HG02840 (cell line): ENCODE measurements around the gene ETS2.

ENCODE experiments used
- ATAC-seq: cut with Tn5 transposase; IDR thresholded peaks from one replicate; pipeline ENCODE4 v1.9.1; 2021; ENCODE audit warnings: mild to moderate bottlenecking, moderate library complexity, moderate number of reproducible peaks; ENCODE audit not compliant: unreplicated experiment, low FRiP score

The ETS2 gene

DNA sequence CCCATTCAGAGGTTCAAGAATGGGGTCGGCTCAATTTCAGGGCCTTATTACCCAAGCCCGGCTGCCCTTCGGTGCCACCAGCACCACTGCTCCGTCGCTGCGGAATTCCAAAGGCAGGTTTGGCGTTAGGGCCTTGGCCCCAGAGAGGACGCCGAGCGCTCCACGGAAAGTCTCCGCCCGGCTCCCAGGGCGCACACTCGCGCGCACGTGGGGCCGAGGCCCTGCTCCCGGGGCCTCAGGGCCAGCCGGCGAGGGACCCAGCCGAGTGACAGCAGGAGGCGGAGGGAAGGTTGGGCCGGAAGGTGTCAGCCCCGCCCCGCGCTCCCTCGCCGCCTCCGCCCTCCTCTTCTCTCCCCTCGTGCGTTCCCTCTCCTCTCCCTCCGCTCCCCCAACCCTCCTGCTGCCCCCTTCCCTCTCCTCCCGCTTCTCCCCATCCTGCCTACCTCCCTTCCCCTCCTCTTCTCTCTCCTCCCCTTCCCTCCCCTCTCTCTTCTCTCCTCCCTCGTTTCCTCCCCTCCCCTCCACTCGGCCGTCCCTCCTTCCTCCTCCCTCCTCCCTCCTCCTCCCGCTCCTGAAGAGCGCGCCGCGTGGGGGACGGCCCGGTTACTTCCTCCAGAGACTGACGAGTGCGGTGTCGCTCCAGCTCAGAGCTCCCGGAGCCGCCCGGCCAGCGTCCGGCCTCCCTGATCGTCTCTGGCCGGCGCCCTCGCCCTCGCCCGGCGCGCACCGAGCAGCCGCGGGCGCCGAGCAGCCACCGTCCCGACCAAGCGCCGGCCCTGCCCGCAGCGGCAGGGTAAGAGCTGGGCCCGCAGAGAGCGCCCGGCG, at the start of gene ETS2:
TSS of gene ETS2 (plus strand) at position 602 of the 825 bp plus-strand sequence. CDS start 4,106 bp downstream, outside the sequence.
- ATAC-seq, result peak; percentile 53

DNA sequence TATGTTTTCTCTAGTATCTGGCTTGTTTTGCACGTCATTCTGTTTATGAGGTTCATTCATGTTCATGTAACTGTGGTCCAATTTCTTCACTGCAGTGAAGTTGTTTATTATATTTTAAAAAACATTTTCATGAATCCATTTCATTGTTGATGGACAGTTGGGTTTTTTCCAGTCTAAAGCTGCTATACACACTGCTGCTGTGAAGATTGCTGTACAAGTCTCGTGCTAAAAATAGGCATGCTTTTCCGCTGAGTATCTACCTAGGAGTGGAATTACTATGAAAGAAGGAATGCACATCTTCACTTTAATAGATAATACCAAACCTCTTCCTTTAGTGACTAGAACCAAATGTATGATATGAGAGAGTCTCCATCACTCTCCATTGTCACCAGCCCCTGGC, 49.0 kb upstream of the ETS2 start:
- ATAC-seq, result no peak

DNA sequence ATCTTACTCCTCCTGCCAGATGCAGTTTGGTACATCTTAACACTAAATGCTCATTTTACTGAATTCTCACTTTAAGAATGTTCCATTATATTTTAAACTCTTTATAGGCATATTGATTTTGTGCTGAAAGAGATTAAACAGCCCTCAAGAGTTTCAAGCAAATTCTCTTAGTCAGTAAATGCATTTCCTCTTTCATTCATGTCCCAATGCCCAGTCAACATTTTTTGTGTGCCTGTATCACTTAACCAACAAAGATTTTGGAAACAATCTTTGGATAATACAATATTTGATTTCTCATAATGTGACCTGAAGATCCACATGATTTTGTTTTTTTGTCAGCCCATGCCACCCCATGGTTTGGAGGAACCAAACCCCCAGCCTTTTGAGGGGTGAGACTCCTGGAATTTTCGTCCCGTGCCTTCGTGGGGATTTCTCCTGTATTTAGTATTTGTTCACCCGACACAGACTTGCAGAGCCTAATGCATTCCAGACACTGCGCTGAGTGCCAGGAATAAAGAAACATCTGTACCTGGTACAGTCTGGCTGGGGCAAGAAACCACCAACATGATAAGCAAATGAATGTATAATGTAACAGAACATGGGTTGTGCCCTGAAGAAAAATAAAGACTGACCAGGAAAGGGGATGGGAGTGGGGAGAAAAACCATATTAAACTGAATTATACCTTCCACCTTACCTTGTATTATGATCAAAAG, 47.1 kb upstream of the ETS2 start:
- no peak for ATAC-seq

DNA sequence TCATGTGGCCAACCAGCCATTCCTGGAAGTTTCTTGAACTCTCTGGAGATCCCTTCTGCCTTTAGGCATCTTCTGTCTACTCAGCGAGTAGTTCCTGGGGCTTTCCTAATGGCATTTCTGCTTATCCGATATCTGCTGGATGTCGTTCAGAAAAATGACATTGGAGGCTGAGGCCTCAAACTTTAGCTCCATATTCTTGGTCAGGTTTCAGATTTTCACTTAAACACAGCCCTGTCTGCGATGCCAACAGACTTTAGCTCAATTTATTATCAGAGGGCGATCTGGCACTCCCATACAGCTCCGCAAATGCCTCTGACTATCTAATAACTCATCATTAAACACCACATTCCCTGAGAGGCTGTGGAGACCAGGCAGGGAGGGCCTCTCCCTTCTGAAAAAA, 46.3 kb upstream of the ETS2 start:
- no peak for ATAC-seq

DNA sequence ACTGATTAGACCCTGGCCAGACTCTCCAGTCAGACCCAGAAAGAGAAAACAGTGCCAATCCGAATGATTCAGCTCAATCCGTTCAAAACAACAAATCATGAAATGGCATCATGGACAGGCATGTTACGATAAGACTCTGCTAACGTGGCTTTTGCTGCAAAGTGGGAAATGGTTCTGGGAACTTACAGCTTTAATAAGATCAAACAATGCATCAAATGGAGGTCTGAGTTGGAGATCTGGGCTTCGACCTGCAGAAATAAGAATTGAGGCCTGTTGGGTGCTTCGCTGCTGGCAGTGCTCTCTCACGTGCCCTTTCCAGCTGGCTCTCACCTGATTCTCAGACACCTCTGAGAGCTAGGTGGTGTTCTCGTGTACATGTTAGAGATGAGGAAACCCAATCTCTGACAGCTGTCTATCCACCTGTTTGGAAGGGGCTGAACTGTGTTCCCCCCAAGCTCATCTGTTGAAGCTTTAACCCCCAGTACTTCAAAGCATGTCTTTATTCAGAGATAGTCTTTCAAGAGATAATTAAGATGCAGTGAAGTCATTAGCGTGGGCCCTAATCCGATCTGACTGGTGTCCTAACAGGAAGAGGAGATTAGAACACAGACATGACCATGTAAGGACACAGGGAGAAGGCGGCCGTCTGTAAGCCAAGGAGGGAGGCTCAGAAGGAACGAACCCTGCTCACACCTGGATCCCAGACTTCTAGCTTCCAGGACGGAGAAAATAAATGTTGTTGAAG, 45.5 kb upstream of the ETS2 start:
- ATAC-seq, result no peak

DNA sequence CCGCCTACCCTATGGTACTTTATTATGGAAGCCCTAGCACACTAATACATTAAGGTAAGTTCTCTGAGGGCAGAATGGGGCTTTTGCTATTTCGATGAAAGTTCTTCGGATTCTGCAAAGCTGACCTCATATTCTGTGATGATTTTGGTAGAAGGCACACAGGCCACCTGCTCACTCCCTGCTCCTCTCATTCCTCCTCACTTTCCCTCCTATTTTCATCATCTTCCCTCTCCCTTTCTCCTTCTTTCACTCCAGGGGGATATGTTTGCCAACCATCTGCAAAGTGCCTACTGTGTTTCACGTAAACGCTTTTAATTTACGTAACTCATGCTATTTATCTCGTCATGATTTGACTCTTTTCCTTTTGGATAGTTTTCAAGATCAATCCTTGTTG, 45.0 kb upstream of the ETS2 start:
- ATAC-seq, result no peak

DNA sequence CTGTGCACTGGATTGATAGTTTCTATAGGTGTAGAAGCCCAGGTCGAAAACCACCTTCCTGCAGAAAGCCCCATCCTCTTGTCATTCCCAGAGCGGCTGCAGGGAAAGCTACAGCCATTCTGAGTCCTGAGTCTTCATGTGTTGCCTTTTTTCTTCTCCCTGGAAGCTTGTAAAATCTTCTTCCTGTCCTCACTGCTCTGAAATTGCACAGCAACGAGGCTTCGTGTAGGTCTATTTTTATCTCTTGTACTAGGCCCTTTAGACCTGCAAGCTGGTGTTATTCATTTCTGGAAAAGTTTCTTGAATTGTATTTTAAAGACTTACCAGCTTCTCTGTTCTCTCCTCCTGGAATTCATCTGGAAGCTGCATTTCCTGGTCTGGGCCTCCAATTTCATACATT, 44.2 kb upstream of the ETS2 start:
- ATAC-seq, result no peak

DNA sequence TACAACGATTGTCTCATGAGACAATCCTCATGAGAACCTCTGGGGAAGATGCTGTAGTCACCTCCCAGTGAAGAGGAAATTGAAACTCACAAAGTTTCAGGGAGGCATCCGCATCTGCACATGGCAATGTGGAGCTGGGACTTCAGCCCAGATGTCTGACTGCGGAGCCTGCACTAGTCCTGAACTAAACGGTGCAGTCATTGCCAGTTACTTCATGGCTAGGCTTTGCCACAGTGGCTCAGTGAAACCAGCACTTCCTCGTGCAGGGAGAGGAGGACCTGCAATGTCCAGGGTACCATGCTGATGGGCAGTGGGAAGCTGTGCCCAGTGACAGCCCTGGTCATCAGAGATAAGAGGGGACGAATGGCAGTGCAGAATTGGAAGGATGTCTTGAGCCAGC, 40.7 kb upstream of the ETS2 start:
- no peak for ATAC-seq

DNA sequence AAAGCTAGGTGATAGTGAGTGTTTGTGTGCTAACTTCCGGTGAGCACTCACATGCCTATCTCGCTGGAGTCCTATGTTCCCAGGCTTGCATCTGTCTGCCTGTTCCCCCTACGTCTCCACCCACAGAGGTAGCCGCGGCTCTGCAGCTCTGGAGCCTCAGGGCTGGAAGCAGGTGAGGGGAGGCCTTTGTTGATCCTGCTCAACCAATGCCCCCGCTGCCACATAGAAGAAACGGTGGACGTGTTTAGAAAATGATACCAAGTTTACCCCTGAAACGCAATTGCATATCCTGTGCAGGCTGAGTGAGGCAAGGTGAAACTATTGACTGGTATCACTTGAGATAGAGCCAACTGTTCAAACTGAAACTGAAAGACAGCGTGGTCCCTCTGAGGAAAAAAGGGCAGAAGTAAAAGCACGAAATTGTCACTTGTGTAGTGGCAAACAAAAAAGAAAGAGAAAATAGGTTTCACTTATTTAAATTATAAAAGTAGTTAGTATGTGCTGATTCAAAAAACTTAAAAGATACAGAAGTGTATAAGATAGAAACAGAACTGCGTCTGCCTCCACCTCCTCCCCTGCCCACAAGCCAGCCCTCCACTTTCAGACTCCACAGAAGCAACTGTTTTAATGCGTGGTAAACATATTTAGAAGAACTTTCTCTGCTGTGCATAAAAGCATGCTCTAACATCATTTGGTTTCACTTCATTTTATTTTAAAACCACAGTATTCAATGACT, 38.6 kb upstream of the ETS2 start:
- peak; percentile 95 for ATAC-seq

DNA sequence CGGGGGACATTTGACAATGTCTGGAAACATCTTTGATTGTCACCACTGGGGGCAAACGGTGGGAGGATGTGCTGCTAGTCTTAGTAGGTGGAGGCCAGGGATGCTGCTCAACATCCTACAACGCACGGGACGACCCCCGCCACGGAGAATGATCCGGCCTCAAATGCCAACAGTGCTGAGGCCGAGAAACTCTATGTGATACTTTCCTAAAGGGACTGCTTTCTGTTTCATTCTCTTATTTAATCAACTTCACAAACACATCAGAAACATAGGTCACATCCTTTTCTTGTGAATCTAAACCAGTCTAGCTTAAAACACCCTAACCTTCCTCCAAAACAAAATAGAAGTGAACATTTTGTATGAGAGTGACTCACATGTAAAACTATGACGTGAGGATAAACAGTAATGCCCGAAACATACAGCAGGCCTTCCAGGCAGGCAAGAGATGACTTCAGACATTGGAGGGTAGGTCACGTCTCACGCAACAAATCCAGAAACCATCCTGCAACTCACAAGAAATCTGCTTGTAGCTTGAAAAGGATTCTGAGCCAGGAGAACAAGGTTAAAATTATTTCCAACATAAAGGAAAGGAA, 37.2 kb upstream of the ETS2 start:
- no peak for ATAC-seq

DNA sequence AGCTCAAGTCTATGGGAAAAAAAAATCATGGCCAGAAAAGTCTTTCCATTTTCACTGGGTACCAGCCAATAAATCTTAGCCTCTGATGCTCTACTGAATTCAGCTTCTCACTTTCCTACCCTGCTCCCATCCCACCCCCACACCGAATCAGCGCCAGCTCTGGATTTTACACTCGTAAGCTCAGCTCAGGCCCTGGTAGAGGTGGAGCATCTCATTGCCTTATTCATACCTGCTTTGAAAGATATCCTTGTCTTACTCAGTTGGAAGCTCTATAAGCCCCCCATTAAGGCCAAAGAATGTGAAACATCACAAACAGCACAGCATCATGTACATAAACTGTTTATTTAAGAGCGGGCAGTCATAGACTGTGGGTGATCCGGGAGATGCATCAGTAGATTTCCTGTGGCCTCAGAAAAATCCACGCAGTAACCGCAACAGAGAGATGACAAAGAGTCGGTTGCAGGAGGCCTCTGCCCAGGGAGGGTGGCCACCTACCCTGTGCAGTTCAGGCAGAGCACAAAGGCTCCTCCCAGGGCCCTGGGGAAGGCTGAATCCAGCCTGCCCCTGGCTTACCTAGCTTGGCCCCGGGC, 36.4 kb upstream of the ETS2 start:
- no peak for ATAC-seq

DNA sequence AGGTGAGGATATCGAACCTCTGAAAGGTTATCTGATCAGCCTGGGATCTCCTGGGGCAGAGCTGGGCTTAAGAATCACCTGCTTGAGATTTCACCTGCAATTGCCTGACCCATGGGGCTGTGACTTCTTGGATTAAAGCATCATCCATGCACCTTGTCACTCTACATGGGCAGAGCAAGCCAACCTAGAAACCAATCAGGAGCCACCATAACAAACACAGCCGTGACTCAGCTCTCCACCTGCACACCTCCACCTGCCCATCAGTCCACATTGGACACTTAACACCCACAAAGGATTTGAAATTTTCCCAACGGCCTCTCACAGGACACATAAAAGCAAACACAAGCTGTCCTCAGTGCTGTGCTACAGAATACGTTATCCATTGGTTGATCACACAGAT, 35.1 kb upstream of the ETS2 start:
- no peak for ATAC-seq

DNA sequence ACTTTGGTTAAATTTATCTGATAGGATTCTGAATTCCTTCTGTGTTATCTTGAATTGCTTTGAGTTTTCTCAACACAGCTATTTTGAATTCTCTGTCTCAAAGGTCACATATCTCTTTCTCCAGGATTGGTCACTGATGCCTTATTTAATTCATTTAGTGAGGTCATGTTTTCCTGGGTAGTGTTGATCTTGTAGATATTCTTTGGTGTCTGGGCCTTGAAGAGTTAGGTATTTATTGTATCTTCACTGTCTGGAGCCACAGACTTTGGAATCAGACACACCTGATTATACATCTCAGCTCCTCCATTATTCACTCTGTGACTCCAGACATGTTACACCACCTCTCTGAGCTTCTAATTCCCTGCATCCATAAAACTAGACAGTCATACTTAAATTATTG, 34.2 kb upstream of the ETS2 start:
- ATAC-seq, result no peak

DNA sequence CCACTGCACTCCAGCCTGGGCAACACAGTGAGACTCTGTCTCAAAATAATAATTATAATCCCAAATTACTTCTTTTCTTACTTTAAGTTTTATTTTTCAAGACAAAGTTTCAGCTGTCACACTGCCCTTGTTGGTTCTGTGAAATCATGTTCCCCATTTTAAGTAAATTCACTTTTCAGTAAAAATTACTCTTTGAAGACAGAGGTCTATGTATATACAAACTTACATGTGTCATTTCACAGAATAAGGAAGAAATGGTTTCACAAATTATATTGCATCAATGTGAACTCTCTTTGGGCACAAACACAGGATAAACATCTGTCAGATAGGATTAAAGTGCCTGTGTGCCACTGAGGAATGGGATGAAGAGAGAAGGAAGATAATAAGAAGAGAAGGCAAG, 33.1 kb upstream of the ETS2 start:
- ATAC-seq, result no peak

DNA sequence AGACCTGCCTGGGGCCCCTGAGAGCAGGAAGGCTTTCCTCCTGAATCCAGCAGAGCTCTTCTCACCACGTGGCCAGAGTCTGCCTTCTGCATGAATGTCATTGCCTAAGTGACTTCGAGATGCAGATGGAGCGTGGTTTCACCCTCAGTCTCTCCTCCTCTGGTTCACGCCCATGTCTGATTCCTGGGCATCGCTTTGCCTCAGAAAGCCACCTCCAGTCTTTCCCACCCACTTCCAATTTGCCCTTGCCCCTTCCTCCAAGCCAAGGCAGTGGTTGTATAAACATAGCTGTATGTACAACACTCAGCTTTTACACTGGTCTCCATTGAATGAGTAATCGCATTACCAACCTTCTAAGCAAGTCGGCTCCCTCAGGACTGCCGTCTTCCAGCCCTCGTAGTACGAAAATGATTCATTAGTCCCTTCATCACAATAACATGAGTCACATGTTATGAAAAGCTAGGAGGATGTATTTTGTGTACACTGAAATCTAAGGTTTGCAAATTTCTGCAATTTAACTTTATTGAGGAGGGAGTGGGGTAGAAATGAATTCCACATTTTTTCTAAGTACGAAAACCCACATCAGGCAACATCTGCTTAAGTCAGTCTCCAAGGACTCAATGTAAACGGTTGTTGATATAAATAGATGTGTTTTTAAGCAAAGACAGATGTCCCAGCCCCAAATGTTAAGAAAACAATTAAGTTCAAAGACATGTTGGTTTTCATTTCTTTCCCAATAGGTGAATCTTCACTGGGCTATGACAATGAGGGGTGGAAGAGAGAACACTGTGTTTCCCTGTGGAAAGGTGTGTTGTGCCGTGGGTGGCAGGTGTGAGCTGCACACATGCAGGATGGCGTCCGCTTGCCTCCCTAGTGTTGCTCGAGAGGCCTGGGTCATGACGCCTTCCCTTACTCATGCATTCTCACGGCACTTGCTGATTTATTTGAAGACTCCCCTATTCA, 32.3 kb upstream of the ETS2 start:
- no peak for ATAC-seq

DNA sequence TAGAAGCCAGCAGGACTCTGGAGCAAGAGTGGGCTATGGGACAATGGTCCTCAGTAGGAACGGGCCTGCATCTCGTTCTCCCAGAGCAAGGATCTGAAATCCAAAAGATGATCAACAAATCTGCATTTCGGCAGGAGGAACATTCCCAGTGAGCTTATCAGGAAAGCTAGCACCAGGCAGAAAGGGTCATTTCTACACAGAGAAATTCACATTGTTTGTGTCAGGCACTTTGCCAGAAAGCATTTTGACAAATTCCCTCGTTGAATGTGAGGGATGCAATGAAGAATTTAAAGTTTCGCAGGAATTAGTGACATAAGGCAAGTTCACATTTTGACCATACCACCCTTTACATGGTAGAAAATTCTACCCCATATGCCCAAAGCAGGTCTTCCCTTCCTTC, 31.6 kb upstream of the ETS2 start:
- no peak for ATAC-seq

DNA sequence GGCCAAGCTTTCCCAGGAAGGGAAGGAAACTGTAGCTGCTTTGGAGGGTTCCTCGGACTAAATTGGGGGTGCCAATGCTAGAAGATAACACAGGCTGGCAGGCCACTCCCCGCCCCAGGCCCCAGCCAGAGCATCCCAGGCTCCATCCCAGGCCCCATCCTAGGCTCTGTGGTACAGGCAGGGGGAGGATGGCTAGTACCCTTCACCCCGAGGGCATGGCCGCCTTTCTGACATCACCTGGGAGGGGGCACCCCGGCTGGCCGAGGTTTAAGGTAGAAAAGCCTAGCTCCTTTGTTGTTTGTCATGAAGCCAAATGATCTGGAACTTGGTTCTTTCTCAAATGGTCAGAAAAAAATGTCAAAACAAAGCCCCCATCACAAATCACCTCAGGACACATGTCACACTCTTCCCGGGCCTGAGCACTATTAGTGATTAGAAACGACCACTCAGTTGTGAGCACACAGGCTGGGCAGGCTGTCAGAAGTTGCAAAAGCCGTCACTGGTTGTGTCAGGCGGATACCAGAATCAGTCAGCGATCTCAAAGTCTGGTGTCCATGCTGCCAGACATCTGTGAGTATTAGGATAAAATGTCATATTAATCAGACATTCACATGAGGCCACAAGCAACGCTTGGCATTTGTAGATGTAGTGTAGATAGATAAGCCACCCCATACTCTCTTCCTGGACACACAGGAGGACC, 31.0 kb upstream of the ETS2 start:
- no peak for ATAC-seq

DNA sequence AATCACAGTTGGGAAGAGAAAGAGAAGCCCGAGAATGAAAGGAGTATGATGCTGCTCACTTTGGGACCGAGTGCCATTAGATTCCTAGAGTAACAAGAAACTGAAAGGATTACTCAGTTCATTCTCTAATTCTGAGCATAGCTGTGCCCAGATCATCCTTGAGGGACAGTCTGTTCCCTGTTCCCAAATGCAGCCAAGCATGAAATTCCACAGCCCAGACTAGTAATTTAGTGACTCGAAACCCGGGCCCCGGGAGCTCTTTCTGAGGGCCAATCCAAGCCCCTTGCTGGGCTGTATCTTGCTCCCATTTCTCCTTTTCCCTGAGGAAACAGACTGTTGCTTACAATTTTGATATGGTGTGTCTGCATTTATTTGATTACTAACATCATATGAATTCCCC, 30.0 kb upstream of the ETS2 start:
- ATAC-seq, result no peak
